AG04450 (cell line): ENCODE results near the gene OPALIN. TPM values are rescaled to one million over a fixed set of nuclear protein-coding genes. Genes with fewer than 3 reads are reported as not detected.

Source experiments
- CTCF ChIA-PET: fragments of 300-600, 350-600 bp; formaldehyde crosslinking; extraction: SDS; loops from one replicate; lab custom pipeline; 2022; ENCODE audit warnings: antibody characterized with exemption, inconsistent platforms; lab: Charles Lee
- POLR2A ChIA-PET: fragments of 350-600 bp; formaldehyde crosslinking; extraction: SDS; loops from one replicate; lab custom pipeline; 2021; ENCODE audit warnings: antibody characterized with exemption, inconsistent platforms; lab: Yijun Ruan, JAX
- DNase-seq: peaks from one replicate; pipeline ENCODE4 v3.0.0-alpha.2; 2011; ENCODE audit warnings: low read depth, low spot score
- H3K27ac ChIP-seq: one replicate; pipeline ENCODE4 v1.5.1; 2012; ENCODE audit warnings: low read depth, low read length, control low read depth
- H3K27me3 ChIP-seq: one replicate; pipeline ENCODE4 v1.6.0; 2012; ENCODE audit warnings: low read length; ENCODE audit not compliant: control insufficient read depth, insufficient read depth
- H3K4me3 ChIP-seq: 2 replicates; pipeline ENCODE4 v1.5.1; 2011; ENCODE audit warnings: mild to moderate bottlenecking, low read depth, low read length, control low read depth
- H3K9me3 ChIP-seq: 2 replicates; pipeline ENCODE4 v1.5.1; 2012; ENCODE audit warnings: low read length; ENCODE audit not compliant: control insufficient read depth, insufficient read depth
- polyA minus RNA-seq: library from RNA; depleted of rRNA, polyadenylated mRNA; stranded (reverse); fragments of >200 nt; gene quantifications from 2 replicates; pipeline ENCODE4 v1.2.3, GENCODE V29; 2011; rRNA and poly(A)+ RNA removed
- polyA plus RNA-seq: library from polyadenylated mRNA; depleted of rRNA; stranded (reverse); fragments of >200 nt; gene quantifications from 2 replicates; pipeline ENCODE4 v1.2.3, GENCODE V29; 2011; rRNA removed
- TF ChIP-seq, protein P1 (sequence below): IDR thresholded peaks from 2 replicates; pipeline ENCODE4 v1.5.1; 2011; ENCODE audit warnings: low read depth, low read length, control low read depth, inconsistent platforms

Gene OPALIN, protein sequence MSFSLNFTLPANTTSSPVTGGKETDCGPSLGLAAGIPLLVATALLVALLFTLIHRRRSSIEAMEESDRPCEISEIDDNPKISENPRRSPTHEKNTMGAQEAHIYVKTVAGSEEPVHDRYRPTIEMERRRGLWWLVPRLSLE
- polyA plus RNA-seq (not detected in 2 replicates), polyA minus RNA-seq (not detected in 2 replicates)

DNA sequence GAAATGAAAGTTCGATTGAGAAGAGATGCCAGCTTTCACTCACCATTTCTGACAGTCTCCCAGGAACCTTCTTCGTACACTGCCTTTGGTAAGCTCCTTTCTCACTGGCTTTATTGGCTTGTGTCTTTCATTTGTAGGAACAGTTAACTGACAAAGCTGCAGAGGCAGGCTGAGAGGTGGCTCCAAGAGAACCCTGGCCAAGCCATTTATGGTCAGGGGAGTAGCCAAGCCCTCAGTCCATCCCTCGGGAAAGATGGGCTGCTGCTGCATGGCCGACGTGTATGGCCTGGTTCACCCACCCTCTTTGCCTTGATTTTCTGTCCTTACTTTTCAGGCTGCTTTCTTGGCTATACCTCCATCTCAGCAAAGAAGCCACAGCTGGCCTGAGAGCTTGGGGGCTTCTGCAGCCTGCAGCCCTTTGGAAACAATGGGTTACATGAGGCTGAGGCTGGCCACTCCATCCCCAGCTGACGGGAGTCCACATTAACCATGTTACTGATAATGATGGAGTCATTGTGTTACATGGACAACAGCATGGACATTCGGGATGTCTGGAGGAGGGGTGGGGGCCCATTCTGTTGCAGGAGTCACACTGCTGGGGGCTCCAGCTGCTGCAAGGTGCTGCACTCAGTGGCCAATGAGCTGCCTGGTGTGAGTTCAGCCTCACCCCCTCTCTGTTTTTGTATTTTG is at the start of gene OPALIN:
Gene OPALIN, minus strand, starts transcription at position 152 of the 690 bp plus-strand sequence. Its CDS starts 106 bp downstream, at position 46.
- H3K4me3 ChIP-seq: no peak within 1 kb of the TSS
- ChIA-PET CTCF (interaction anchor here (2.1 kb wide), 1 partner anchor 12 kb away, joined by 6 read pairs; no protein-coding TSS in a partner anchor), POLR2A (no interaction called here)
- DNase-seq: no peak
- H3K27ac ChIP-seq: no peak within 1 kb of the TSS
- TF ChIP-seq, protein P1, sequence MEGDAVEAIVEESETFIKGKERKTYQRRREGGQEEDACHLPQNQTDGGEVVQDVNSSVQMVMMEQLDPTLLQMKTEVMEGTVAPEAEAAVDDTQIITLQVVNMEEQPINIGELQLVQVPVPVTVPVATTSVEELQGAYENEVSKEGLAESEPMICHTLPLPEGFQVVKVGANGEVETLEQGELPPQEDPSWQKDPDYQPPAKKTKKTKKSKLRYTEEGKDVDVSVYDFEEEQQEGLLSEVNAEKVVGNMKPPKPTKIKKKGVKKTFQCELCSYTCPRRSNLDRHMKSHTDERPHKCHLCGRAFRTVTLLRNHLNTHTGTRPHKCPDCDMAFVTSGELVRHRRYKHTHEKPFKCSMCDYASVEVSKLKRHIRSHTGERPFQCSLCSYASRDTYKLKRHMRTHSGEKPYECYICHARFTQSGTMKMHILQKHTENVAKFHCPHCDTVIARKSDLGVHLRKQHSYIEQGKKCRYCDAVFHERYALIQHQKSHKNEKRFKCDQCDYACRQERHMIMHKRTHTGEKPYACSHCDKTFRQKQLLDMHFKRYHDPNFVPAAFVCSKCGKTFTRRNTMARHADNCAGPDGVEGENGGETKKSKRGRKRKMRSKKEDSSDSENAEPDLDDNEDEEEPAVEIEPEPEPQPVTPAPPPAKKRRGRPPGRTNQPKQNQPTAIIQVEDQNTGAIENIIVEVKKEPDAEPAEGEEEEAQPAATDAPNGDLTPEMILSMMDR: no peak
- no peaks in the 10 kb centered on the region for H3K9me3 ChIP-seq
- H3K27me3 ChIP-seq: no peaks in the 10 kb centered on the region

DNA sequence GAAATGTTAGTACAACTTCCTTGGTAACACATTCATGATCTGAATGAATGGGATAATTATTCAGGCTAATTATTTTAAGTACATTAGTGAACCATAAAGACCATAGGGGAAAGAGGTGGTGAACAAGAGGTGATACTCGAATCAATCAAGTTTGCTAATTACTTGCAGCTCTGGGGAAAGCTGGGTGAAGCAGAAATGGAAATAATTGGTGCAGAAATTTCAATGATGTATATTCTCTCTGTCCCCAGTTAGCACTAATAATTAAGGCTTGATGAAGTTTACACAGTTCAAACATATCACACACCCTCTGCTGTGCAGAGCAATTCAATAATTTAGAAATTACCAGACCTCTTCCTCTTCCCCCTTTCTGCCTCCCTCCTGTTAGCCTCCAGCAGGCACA is 49.4 kb upstream of the OPALIN start:
- TF ChIP-seq, protein P1: no peak
- ChIA-PET CTCF (interaction anchor here (0.5 kb wide), 1 partner anchor 12 kb away, joined by 3 read pairs; no protein-coding TSS in a partner anchor), POLR2A (no interaction called here)
- DNase-seq: no peak
- Histone ChIP-seq H3K27me3 (peaks cover 7% of the 10 kb centered on the region), H3K27ac (no peak overlapping the region), H3K9me3 (no peaks in the 10 kb centered on the region), H3K4me3 (no peak overlapping the region)

DNA sequence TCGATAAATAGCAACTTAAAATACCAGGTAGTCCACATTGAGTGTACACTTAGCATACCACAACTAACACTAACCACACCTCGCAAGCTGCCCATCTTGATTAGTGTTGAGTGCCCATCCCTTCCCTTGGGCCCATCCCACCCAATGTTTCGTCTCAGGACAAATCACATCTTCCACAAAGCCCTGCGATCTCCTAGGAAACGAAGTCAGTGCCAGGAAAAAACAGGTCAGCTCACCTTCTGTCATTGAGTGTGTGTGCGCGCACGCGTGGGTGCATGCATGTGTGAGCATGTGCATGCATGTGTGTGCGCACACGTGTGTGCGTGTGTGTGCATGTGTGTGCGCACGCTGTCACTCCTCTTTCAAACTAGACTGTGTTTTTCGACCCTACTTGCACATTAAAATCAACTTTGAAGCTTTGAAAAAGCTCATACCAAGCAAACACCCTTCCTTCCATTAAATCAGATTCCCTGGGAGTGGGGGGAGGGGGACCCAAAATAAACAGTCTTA is 48.8 kb upstream of the OPALIN start:
- Histone ChIP-seq H3K27me3 (peaks cover 8% of the 10 kb centered on the region), H3K9me3 (no peaks in the 10 kb centered on the region), H3K4me3 (no peak overlapping the region), H3K27ac (no peak overlapping the region)
- DNase-seq: no peak
- CTCF ChIA-PET: no interaction called here
- POLR2A ChIA-PET: no interaction called here
- TF ChIP-seq, protein P1: no peak

DNA sequence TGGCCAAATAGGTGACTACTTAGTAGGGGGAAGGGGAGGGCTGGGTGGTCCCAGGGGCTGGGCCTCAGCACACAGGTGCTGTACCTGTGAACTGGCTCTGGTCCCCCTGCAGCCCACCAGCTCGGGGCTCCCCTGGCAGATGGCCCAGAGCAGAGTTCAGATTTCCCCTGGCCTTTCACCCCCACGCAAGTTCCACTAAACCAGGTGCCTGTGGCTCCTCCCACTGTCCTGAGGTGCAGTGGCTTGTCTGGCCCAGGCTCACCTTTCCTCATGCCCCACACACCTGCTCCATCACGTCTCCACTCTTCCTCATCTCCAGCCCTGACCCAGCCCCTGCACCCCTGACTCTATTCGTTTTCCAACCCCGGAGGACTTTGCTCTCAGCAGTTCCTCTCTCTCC is 47.3 kb upstream of the OPALIN start:
- CTCF ChIA-PET: no interaction called here
- Histone ChIP-seq H3K4me3 (no peak overlapping the region), H3K9me3 (no peaks in the 10 kb centered on the region), H3K27me3 (peaks cover 10% of the 10 kb centered on the region), H3K27ac (no peak overlapping the region)
- DNase-seq: no peak
- POLR2A ChIA-PET: no interaction called here
- TF ChIP-seq, protein P1: no peak
